Naive B cell (primary cell): ENCODE data around the gene TRIO. TPM values are rescaled to one million over a fixed set of nuclear protein-coding genes. Genes with fewer than 3 reads are reported as not detected.

Experiments
- ATAC-seq, 2 donors: fragments of 150-1000 bp; cut with Tn5 transposase; 2 replicates each; pipeline ENCODE4 v1.10.0; 2021; ENCODE audit warnings: low read depth in 2 of 2, mild to moderate bottlenecking in 2 of 2, moderate library complexity in 2 of 2
- DNase-seq: peaks from one replicate; pipeline ENCODE4 v3.0.0; 2022
- H3K27ac Mint-ChIP-seq, 6 donors: one replicate each; pipeline ENCODE4 v1.8.0; 2020 to 2022; ENCODE audit warnings: mild to moderate bottlenecking in 6 of 6, mixed read lengths in 6 of 6, moderate library complexity in 5 of 6, inconsistent platforms in 2 of 6
- H3K27me3 Mint-ChIP-seq, 3 donors: one replicate each; pipeline ENCODE4 v1.8.0; 2021 to 2022; ENCODE audit warnings: mixed read lengths in 3 of 3, mild to moderate bottlenecking in 1 of 3
- H3K36me3 Mint-ChIP-seq, 2 donors: one replicate each; pipeline ENCODE4 v1.8.0; 2020 to 2022; ENCODE audit warnings: mixed read lengths in 2 of 2, inconsistent platforms in 1 of 2, mild to moderate bottlenecking in 1 of 2
- H3K4me1 Mint-ChIP-seq, 3 donors: one replicate each; pipeline ENCODE4 v1.8.0; 2020 to 2022; ENCODE audit warnings: mixed read lengths in 3 of 3, inconsistent platforms in 1 of 3, mild to moderate bottlenecking in 1 of 3, moderate library complexity in 1 of 3
- H3K4me3 Mint-ChIP-seq, 8 donors: one replicate each; pipeline ENCODE4 v1.8.0; 2020 to 2022; ENCODE audit warnings: mild to moderate bottlenecking in 8 of 8, mixed read lengths in 8 of 8, moderate library complexity in 8 of 8, inconsistent platforms in 2 of 8
- H3K9me3 Mint-ChIP-seq, 7 donors: one replicate each; pipeline ENCODE4 v1.8.0; 2020 to 2022; ENCODE audit warnings: mixed read lengths in 7 of 7, mild to moderate bottlenecking in 5 of 7, inconsistent platforms in 2 of 7, moderate library complexity in 1 of 7
- polyA plus RNA-seq, 6 donors: library from polyadenylated mRNA; unstranded; fragments of 300-500 nt; fragmentation: Illumina TruSeq; gene quantifications; one replicate each; pipeline ENCODE4 v1.2.3, GENCODE V29; 2021; ENCODE audit warnings: low read depth in 6 of 6

Gene TRIO
- polyA plus RNA-seq, 6 donors from 2014 or later, result 7.3 to 16.4 (median 11.1) TPM

DNA sequence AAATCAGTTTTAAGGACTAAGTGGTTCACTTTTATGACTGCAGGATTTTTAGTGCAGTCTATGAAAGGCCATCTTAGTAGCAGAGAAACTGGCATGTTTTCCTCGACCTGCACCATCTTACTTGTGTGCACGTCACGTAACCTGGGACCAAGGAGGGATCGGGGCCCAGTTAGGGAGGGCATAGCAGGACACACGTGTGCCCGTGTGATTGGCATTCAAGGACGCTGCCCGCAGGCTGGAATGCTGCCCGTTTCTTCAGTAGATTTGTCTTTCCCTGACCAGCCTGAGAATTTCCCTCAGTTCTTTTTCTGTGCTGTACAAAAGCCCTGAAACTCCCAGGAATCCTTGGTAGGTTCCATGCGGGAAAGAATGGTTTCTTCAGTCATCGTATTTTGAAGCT, 196.3 kb downstream of the TRIO start:
- H3K4me3 Mint-ChIP-seq, result no peak overlapping the region
- peaks cover 0 to 17% of the 10 kb centered on the region in 2 donors for H3K36me3 Mint-ChIP-seq
- peaks cover 40 to 53% (median 47%) of the 10 kb centered on the region in 3 donors for H3K4me1 Mint-ChIP-seq
- no peaks in the 10 kb centered on the region for H3K9me3 Mint-ChIP-seq
- DNase-seq (no peak), ATAC-seq (no peak)
- H3K27me3 Mint-ChIP-seq, result no peaks in the 10 kb centered on the region
- H3K27ac Mint-ChIP-seq, result no peak overlapping the region

DNA sequence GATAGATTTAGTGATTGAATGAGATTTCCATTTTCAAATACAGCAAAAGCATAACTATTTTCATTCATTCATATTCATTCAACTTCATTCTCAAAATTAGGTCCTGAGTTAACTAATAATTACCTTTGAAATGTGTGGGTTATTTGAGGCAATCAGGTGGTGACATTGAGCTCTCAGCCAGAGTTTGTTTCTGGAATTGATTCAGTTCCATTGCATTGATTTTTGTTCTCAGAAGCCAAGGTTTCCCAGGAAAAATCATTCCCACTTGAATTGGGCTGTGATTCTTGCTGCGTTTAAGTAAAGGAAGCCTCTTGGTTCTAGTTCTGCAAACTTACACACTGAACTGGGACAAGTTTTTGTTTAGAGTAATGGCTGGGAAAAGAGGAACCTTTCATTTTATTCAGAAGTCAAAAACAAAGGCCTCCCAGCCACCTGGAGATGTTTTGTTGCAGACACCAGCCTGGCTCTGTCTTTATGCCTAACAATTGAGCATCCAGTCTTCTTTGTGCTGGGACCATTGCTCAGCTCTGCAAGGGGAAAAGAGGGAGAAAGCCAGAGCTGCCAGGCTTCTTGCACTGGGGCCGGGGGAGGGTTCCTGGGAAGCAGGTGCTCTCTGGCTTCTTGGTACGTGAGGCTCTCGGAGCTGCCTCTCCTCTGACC, 198.6 kb downstream of the TRIO start:
- H3K27me3 Mint-ChIP-seq, result no peaks in the 10 kb centered on the region
- peak overlapping the region; percentile 58 to 89 (median 66) for H3K4me3 Mint-ChIP-seq
- no peaks in the 10 kb centered on the region for H3K9me3 Mint-ChIP-seq
- H3K36me3 Mint-ChIP-seq, result peaks cover 9 to 23% of the 10 kb centered on the region in 2 donors
- peak overlapping the region; percentile 27 to 93 (median 70) for H3K27ac Mint-ChIP-seq
- peaks cover 40 to 45% (median 40%) of the 10 kb centered on the region in 3 donors for H3K4me1 Mint-ChIP-seq
- ATAC-seq (peak; percentile 54 to 55), DNase-seq (peak; percentile 11)

DNA sequence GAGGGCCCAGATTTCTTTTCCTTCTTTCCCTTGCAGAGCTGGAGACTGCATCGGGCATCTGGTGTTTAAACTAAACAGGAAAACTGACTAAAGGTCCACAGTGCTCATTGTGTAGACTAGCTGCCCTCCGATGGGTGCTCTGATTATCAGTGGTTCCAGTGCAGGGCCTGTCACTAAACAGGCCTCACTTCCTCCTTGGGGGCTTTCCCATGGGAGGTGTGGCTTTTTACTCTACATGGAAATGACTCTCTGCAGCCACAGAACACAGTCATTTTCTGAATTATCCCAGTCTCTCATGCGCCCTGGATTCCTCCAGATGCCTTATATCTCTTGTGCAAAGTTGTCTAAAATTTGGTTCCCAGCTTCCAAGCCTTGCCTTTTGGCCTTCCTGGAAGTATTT, 199.2 kb downstream of the TRIO start:
- Mint-ChIP-seq H3K27me3 (no peaks in the 10 kb centered on the region), H3K36me3 (peaks cover 10 to 23% of the 10 kb centered on the region in 2 donors), H3K27ac (peak overlapping the region; percentile 27 to 93 (median 74)), H3K4me1 (peaks cover 40 to 43% (median 40%) of the 10 kb centered on the region in 3 donors), H3K9me3 (no peaks in the 10 kb centered on the region), H3K4me3 (peak overlapping the region; percentile 24 to 89 (median 66))
- peak; percentile 39 for DNase-seq
- peak; percentile 93 to 94 for ATAC-seq

DNA sequence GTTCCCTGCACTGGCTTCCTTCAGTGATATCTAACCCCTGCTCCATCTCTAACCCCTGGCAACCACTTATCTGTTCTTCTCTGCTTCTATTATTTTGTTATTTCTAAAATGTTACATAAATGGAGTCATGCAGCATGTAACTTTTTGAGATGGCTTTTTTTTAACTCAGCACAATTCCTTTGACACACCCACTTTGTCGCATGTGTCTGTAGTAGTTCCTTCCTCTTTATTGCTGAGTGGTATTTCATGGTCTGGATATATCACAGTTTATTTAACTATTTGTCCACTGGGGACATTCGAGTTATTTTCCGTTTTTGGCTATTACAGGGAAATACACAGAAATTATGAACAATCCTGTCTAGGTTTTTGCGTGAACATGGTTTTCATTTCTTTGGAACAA, 200.2 kb downstream of the TRIO start:
- no peaks in the 10 kb centered on the region for H3K27me3 Mint-ChIP-seq
- H3K4me1 Mint-ChIP-seq, result peaks cover 37 to 43% (median 37%) of the 10 kb centered on the region in 3 donors
- no peaks in the 10 kb centered on the region for H3K9me3 Mint-ChIP-seq
- peak; percentile 46 to 53 for ATAC-seq
- DNase-seq, result no peak
- H3K4me3 Mint-ChIP-seq, result peak overlapping the region in 7 of 8 donors; percentile 42 to 89 (median 66)
- H3K36me3 Mint-ChIP-seq, result peaks cover 18 to 29% of the 10 kb centered on the region in 2 donors
- peak overlapping the region in 3 of 6 donors; percentile 27 to 83 (median 74) for H3K27ac Mint-ChIP-seq

DNA sequence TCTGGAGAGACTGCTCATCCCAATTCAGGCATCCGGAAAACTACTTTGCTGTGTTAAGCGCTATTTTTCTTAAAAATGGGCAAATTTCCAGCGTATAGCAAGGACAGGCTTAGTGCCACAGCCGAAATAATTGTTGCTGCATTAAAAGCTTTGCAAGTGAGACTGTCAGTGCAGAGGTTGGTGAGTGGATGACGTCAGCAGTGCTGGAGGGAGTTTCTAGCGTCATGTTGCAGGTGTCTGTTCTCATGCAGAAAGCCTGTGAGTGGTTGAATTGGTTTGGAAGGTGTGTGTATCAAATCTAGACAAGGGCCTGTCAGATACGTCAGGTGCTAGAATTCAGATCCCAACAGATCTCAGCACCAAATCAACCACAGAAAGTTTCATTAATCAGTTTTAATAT, 204.4 kb downstream of the TRIO start:
- H3K27ac Mint-ChIP-seq, result peak overlapping the region in 2 of 6 donors; percentile 37 to 96
- H3K36me3 Mint-ChIP-seq, result peaks cover 18 to 34% of the 10 kb centered on the region in 2 donors
- H3K9me3 Mint-ChIP-seq, result no peaks in the 10 kb centered on the region
- no peak for DNase-seq
- H3K4me3 Mint-ChIP-seq, result no peak overlapping the region
- peaks cover 32 to 49% (median 38%) of the 10 kb centered on the region in 3 donors for H3K4me1 Mint-ChIP-seq
- H3K27me3 Mint-ChIP-seq, result no peaks in the 10 kb centered on the region
- ATAC-seq, result no peak

DNA sequence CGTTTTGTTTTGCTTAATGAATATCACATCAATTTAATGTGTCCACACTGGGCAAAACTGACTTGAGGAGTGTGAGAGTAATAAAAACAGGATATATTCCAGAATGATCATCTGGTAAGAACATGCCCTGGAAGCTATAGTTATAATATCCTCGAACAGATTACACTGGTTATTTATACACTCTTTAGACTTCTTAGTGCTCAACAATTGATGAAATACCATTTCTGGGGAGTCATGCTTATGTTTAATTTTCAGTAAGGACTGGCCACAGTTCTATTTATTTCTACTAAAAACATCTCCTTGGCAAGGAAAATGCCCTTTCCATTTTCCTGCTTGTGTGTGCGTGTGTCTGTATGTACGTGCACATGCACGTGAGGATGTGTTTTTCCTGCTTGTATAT, 205.0 kb downstream of the TRIO start:
- DNase-seq (no peak), ATAC-seq (no peak)
- Mint-ChIP-seq H3K9me3 (no peaks in the 10 kb centered on the region), H3K4me3 (no peak overlapping the region), H3K4me1 (peaks cover 28 to 43% (median 32%) of the 10 kb centered on the region in 3 donors), H3K27me3 (no peaks in the 10 kb centered on the region), H3K27ac (no peak overlapping the region), H3K36me3 (peaks cover 18 to 32% of the 10 kb centered on the region in 2 donors)

DNA sequence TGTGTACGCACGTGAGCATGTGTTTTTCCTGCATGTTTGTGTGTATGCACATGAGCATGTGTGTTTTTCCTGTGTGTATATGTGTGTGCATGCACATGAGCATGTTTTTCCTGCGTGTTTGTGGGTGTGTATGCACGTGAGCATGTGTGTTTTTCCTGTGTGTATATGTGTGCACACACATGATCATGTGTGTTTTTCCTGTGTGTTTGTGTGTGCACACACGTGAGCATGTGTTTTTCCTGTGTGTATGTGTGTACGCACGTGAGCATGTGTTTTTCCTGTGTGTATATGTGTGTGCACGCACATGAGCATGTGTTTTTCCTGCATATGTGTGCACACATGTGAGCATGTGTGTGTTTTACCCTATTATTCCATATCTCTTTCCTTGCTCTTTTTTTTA, 205.9 kb downstream of the TRIO start:
- no peak overlapping the region for H3K4me3 Mint-ChIP-seq
- DNase-seq (no peak), ATAC-seq (no peak)
- H3K4me1 Mint-ChIP-seq, result peaks cover 22 to 37% (median 23%) of the 10 kb centered on the region in 3 donors
- no peaks in the 10 kb centered on the region for H3K9me3 Mint-ChIP-seq
- H3K27me3 Mint-ChIP-seq, result no peaks in the 10 kb centered on the region
- no peak overlapping the region for H3K27ac Mint-ChIP-seq
- H3K36me3 Mint-ChIP-seq, result peaks cover 18 to 27% of the 10 kb centered on the region in 2 donors

DNA sequence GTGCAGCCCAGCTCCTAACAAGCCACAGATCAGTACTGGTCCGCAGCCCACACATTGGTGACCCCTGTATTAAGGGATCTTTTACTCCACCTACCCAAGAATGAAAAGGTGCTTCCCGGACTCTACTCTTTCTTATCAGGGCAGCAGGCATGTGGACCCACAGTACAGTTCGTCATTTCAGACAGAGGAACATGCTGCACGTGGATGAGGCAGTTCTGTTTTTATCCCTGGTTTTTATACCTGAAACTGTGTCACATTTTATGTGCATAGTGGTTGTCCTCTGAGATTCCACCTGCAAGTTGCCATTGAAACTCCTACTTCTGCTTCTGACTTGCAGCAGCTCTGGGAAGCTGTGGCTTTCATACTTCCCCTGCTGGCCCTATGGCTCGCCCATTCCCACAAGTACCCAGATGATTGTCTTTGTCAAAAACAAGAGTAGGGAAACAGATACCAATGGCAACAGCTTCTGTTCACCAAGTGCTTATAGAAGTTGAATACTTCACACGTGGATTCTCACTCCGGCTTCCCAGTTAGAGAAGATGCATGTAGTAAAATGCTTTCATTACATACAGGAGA, 208.0 kb downstream of the TRIO start:
- Mint-ChIP-seq H3K4me3 (peak overlapping the region in 2 of 8 donors; percentile 4 to 29), H3K4me1 (peaks cover 23 to 42% (median 25%) of the 10 kb centered on the region in 3 donors), H3K27ac (peak overlapping the region in 3 of 6 donors; percentile 38 to 54 (median 46)), H3K36me3 (peaks cover 14 to 26% of the 10 kb centered on the region in 2 donors), H3K27me3 (no peaks in the 10 kb centered on the region), H3K9me3 (no peaks in the 10 kb centered on the region)
- no peak for ATAC-seq
- no peak for DNase-seq

DNA sequence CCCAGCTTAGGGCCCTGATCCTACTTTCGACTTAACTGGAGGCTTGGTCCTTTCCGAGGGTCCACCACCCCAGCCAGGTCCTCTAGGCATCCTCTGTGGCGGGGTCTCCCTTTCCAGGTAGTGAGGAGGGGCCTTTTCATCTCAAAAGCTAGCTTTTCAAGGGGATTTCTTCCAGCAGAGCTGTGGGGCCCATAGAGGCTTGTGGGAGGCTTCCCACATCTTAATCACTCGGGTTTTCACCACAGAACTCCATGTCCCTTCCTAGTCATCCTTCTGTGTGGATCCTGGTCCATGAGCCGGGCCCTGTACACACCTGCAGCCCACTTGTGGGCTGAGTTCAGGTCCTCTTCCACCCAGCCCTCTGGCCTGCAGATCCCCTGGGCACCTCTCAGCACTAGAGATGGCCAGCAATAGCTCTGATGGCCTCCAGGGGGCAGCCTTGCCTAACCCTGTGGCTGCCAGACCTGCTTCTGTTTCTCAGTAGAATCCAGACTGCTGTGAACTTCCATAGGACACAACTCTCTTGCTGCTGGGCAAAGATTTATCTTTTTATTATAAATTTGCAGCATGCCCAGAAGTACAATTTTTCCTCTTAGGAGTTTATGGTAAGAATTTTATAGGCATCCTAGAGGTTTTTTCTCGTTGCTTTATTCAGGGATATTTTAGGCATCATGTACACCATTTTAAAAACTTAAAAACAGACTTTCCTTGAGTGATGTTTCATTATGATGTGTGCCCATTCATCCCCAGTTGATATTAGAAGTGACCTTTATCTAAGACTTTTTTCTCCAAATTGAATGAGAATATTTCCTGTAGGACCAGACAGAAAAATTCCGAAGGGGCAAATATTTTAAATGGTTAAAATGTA, 208.9 kb downstream of the TRIO start:
- no peaks in the 10 kb centered on the region for H3K9me3 Mint-ChIP-seq
- ATAC-seq, result peak; percentile 83 to 93
- peaks cover 25 to 42% (median 27%) of the 10 kb centered on the region in 3 donors for H3K4me1 Mint-ChIP-seq
- H3K27me3 Mint-ChIP-seq, result no peaks in the 10 kb centered on the region
- peaks cover 9 to 21% of the 10 kb centered on the region in 2 donors for H3K36me3 Mint-ChIP-seq
- peak overlapping the region in 1 of 8 donors; percentile 44 for H3K4me3 Mint-ChIP-seq
- peak; percentile 48 for DNase-seq
- peak overlapping the region in 2 of 6 donors; percentile 47 to 85 for H3K27ac Mint-ChIP-seq

DNA sequence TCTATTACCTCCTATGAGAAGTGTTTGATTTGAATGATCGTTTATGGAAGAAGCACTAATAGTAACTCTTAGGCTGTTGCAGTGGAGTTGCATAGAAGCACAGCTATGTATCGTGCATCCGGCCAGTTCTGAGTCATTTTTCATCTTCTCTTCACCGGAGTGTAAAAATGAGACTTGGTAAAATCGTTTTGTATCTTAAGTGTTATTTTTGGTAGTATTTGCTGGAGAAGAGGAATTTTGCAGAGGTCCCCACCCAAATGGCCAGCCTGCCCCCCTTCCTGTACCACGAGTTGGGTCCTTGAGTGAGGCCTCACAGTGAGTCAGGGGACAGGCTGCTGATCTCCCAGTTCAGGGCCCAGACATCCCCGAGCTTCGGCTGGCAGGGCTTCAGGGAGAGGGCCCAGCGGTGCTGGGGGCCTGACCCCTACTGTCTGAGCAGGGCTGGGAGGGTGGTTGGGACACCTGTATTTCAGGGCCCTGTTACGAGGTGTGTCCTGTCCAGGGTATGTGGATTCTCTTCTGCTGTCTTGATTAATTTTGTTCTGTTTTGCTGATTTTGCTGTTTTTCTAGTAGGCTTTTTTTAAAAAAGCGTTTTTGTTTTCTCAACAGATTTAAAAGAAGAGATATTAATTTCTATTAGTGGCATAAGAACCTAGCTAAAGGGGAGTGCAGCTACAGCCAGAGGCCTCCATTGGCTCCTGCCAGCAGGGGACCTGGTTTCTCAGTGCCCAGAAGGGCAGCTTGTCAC, 210.8 kb downstream of the TRIO start:
- peaks cover 0 to 11% of the 10 kb centered on the region in 2 donors for H3K36me3 Mint-ChIP-seq
- DNase-seq, result no peak
- no peak for ATAC-seq
- no peaks in the 10 kb centered on the region for H3K9me3 Mint-ChIP-seq
- no peaks in the 10 kb centered on the region for H3K27me3 Mint-ChIP-seq
- no peak overlapping the region for H3K4me3 Mint-ChIP-seq
- no peak overlapping the region for H3K27ac Mint-ChIP-seq
- H3K4me1 Mint-ChIP-seq, result peaks cover 23 to 42% (median 31%) of the 10 kb centered on the region in 3 donors

DNA sequence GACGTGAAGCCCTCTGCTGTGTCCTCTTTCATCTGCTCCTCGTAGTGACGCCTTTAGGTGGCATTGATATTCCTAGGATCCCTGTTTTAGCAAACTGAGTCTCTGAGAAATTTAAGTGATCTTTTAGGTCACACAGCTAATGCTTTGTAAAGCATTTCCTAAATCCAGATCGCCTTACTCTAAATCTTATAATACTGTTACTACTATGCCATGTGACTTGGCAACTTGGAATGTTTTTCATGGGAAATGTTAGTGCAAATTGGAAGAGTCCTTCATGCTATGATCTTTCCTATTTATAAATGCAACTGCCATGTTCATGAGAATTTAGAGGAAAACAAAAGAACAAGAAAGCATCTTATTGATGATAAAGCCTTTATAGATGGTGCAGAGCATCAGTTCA, 212.2 kb downstream of the TRIO start:
- DNase-seq, result no peak
- no peak for ATAC-seq
- Mint-ChIP-seq H3K4me1 (peaks cover 21 to 27% (median 26%) of the 10 kb centered on the region in 3 donors), H3K4me3 (no peak overlapping the region), H3K27me3 (no peaks in the 10 kb centered on the region), H3K27ac (no peak overlapping the region), H3K9me3 (no peaks in the 10 kb centered on the region), H3K36me3 (peaks cover 5 to 16% of the 10 kb centered on the region in 2 donors)

DNA sequence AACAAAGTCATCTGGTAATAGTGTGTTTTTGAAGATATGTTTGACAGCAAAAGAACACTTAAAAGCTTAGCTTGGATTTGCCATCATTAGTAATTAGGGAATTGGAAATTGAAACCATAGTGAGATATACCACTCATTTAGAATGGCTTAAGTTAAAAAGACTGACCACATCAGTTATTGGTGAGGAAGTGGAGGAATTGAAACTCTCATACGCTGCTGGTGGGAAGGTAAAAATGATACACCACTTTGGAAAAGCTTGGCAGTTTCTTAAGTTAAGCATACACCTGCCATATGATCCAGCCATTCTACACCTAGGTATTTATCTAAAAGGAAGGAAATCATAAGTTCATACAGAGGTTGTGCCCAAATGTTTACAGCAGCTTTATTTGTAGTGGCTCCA, 213.2 kb downstream of the TRIO start:
- no peak overlapping the region for H3K4me3 Mint-ChIP-seq
- peak overlapping the region in 1 of 6 donors; percentile 47 for H3K27ac Mint-ChIP-seq
- DNase-seq (no peak), ATAC-seq (no peak)
- peaks cover 8 to 20% of the 10 kb centered on the region in 2 donors for H3K36me3 Mint-ChIP-seq
- no peaks in the 10 kb centered on the region for H3K9me3 Mint-ChIP-seq
- peaks cover 14 to 18% (median 17%) of the 10 kb centered on the region in 3 donors for H3K4me1 Mint-ChIP-seq
- no peaks in the 10 kb centered on the region for H3K27me3 Mint-ChIP-seq

DNA sequence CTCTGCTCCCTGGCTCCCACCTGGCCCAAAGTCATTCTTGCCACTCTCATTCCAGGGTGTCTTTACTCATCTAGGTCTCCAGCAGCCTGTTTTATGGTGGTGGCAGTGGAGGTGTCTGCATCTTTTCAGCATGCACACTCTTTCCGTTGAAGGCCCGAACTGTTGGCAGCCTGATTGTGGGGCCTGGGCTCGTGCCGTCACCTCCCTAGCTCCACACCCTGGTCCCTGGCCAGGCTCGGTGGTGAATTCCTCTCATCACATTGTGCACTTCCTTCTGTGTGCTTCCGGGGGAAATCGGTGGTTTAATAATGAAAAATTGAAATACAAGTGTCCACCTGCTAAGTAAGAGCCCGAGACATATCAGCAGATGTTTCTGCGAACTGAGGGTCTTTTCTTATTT, 214.3 kb downstream of the TRIO start:
- no peak overlapping the region for H3K27ac Mint-ChIP-seq
- no peak for DNase-seq
- H3K9me3 Mint-ChIP-seq, result no peaks in the 10 kb centered on the region
- peaks cover 8 to 10% (median 8%) of the 10 kb centered on the region in 3 donors for H3K4me1 Mint-ChIP-seq
- H3K4me3 Mint-ChIP-seq, result no peak overlapping the region
- no peak for ATAC-seq
- H3K36me3 Mint-ChIP-seq, result peaks cover 11 to 20% of the 10 kb centered on the region in 2 donors
- H3K27me3 Mint-ChIP-seq, result no peaks in the 10 kb centered on the region
